NOMO-1 treated with dmso at 0.1 percent for 144 hours (cell line): ENCODE measurements around the gene DNTT.

Experiments
- DNase-seq: peaks from one replicate; lab custom pipeline; 2025; ENCODE audit not compliant: unreplicated experiment; lab: John Stamatoyannopoulos, UW

Gene DNTT

DNA sequence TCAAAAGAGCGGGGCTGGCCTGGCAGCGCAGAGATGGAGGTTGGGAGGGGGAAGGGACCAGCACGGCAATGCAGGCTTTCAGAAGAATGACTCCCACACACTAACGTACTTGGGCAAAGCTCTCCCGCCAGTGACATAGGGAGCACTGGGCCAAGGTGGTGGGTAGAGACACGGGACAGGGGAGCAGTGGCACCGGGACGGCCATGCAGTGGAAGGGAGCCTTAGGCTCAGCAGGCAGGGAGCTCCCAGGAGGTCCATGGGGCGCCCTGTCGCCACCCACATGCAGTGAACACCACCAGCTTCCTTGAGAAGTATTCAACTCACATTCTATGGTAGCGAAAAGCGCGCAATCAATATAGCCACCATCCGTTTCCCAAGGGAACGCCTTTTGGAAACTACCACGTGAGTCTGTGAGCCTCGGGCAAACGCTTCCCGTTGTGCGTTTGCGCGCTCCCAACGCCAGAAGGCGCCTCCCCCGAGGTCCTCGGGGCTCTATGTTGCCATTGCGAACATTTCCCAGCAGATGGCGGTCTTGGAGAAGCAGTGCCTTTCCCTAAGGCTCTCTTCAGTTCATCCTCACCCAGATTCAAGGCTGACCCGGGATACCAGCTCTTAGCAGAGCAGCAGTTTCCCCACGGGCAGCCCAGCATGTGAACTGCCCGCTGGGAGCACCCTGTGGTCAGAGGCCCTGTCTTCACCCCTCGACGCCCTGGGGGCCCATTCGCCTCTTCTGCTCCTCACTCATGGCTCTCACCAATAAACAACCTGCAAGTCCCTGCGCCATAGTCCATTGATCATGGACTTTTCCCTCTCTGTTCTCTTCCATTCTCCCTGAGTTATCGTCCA, 71.0 kb downstream of the DNTT start:
- DNase-seq: peak; percentile 32

DNA sequence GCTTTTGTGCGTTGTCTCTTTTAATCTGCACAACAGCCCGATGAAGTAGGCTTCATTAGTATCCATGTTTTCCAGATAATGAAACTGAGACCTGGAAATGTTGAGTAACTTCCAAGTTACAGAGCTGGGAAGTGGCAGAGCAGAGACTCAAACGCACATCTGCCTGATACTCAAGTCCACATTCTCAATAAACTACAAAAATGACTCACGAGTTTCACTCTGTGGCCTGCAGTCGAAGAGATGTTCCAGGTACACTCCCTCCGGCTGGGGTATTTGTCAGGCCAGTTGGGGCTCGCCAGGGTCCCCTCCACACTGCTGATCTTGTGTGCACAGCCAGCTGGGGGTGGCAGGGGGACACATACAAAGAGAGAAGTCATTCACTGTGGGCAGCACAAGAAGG, 72.2 kb downstream of the DNTT start:
- DNase-seq: no peak

DNA sequence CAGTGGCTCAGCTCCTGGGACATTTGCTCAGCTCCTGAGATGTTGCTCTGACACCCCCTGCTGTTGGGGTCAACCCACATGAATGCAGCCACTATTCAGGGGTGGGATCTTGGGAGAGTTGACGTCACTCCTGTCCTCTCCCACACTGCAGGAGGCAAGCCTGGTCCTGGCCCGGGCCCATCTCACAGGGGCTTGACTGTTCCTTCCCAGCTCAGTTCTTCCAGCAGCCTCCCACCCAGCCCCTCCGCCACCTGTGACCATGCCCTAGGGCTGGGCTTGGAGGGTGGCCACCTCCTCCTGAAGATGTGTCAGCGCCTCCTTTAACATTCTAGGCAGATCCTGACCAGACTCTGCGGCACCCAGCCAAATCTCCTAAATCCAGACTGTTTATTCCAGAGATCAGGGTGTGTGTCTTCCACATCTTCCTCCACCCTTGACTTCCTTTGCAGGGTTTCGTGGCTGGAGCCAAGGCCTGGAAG, 73.6 kb downstream of the DNTT start:
- no peak for DNase-seq

DNA sequence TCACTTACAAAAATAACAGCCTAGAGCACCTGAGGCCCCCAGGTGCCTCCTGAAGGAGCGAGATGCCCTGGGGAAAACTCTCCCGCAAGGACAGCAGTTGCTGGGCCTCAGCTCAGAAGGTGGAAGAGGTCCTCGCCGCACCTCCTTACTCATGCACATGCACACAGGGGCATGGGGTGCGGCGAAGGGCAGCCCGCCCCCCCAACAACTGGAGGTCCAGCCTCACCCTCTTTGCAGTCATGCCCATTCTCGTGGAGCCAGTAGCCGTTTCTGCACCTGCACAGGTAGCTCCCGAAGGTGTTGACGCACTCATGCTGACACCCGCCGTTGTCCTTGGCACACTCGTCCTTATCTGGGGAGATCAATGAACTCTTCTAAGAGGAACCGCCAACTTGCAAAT, 74.5 kb downstream of the DNTT start:
- no peak for DNase-seq

DNA sequence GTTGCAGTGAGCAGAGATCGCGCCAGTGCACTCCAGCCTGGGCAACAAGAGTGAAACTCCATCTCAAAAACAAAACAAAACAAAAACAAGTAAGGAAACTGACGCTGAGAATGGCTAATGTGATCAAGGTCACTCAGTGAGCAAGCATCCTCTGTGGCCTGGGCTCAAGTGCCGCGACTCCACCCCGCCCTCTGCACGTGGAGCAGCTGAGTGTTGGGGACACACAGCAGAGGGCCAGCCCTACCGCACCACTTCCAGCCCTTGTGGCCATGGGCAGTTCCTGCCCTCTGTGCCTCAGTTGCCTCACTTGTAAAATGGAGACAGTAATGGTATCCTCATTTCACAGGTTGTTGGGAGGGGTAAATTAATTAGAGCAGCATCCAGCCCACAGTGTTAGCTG, 75.5 kb downstream of the DNTT start:
- no peak for DNase-seq

DNA sequence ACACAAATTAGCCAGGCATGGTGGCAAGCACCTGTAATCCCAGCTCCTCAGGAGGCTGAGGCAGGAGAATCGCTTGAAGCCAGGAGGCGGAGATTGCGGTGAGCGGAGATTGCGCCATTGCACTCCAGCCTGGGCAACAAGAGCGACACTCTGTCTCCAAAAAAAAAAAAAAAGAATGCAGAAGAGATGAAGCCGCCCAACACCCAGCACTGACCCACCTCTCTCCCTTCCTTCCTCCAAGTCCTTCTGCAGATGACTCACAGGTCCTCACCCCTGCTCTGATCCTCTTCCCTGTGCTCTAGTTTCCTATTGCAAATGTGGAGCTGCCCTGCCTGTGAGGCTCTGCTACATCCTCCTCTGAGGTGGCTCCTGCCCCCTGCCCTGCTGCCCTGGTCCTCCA, 76.6 kb downstream of the DNTT start:
- peak; percentile 95 for DNase-seq

DNA sequence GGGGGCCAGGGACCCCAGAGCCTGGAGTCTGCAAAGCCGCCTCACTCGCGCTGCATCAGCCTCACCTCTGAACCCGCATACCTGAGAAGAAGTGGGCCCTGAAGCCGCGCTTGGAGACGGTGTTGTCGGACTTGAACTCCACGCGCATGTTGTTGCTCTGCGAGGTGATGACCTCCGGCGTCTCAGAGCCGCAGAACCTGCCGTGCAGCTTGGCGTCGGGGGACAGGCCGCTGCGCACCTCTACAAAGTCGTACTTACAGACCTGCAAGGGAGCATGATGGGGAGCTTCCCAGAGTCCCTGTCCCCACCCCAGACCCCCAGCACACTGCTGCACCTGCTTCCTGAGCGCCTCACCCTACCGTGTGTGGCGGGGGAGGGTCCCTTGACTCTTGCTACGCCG, 80.3 kb downstream of the DNTT start:
- DNase-seq: no peak

DNA sequence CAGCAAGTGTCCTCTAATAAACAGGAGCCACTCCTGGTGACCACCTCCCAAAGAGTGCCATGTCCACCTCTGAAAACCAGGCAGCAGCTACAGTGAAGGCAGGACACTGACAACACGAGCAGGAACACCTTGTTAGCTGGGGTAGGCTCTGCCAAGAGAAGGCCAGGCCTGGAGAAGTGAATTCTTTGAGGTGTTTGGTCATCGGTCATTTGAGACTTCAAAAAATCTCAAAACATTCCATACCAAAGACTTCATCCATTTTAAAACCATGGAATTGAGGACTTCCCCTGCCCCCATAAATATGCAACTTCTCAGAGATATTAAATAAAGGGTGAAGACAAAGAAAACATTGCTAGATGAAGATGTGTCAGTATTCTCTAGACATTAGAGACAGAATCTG, 82.9 kb downstream of the DNTT start:
- no peak for DNase-seq

DNA sequence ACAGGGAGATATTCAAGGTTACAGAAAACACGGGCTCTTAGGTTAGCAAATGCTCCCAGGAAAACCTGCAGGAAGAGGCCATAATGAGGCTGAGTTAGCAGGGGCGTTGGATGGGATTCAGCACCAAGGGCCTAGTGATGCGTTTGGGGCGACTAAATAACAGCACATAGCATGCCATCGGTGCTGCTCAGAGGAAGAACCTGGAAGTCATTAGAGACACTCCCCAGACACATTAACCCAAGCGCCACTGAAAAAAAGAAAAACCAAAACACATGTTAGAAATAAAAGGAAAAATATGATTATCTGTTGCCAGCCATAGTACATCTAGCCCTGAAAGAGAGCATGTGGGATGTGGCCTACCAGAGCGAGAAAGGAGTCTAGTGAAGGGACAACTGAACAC, 83.4 kb downstream of the DNTT start:
- DNase-seq: no peak
